GM19023 (cell line): Measurements from ENCODE around the gene NPTX1.

Experiments used
- ATAC-seq: cut with Tn5 transposase; IDR thresholded peaks from one replicate; pipeline ENCODE4 v1.9.1; 2021; ENCODE audit warnings: mild to moderate bottlenecking, moderate library complexity; ENCODE audit not compliant: unreplicated experiment

The NPTX1 gene

DNA sequence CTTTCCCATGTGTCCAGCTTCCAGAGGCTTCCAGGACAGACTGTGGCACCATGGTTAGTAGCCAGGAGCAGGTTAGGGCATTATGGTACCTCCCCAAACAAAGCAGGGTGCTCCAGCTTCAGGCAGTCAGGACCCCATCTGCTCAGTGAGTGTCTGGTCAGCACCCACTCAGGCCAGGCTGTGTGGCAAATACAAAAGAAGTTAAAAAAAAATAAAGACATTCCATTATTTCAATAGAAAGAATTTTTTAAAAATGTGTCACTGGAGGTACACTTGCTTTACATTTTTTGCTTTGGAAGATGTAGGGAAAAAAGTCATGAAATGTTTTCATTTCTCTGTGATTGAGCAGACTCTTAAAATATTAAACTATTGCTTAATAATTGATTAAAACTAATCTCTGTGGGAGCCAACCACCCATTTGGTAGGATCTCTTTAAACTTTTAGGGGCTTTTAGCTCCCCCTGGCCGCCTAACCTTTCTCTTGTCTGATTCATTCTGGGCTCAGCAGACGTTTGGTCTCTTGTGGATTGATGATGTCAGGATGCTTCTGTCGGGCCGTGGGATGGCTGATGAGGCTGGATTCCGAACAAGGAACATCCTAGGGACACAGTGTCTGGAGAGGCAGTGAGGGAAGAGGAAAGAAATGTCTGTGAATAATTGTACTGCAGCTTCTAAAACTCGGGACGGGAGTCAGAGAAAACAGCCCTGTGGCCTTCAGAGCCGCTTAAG lies 28.4 kb upstream of the NPTX1 start:
- no peak for ATAC-seq

GRCh38 chr17:80503921-80504320 lies 27.5 kb upstream of the NPTX1 start:
- ATAC-seq, result no peak

DNA sequence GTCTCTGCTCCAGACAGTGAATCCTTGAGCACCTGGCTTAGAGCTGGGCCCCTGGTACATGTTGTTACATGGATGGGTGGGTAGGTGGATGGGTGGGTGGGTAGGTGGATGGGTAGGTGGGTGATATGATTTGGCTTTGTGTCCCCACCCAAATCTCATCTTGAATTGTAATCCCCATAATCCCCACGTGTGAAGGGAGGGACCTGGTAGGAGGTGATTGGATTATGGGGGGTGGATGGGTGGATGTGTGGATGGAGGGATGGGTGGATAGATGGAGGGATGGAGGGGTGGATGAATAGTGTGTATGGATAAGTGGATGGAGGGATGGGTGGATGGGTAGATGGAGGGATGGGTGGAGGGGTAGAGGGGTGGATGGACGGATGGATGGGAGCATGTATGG lies 26.6 kb upstream of the NPTX1 start:
- no peak for ATAC-seq

- no peak for ATAC-seq
Measured at GRCh38 chr17:80502578-80502877, 26.1 kb upstream of the NPTX1 start.

DNA sequence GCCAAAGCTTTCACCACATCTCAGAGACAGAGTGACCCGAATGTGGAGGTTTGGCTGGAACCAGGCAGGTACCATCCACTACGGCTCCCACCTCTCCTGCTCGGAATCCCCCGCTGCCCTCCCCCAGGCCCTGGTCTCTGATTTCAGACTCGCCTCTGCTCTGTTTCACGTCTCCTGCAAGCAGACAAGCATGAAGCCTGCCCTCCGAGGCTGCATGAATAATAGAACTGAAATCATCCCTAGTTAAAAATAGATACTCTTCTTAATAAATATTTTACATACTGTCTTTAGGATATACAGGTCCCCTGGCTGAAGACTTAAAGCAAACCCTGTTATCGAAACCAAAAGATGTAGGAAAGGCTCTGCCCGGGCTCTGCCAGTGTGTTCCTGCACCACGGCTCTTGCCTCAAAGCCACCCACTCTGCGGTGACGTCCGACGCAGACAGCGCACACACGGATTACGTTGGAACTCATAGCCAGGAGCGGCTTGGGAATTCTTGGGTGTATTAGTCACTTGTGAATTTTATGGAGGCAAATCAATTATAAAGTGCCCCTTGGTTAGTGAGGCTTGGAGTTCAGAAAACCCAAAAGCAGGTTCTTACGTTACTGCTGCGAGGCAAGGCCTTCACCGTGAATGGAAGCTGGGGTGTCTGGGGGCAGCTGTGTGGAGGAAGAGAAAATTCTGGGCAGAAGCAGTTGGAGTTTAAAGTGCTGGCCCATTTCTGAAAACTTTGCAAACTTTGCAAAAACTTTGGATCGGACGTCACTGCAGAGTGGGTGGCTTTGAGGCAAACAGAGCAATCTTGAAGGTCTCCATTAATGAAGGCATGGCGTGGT lies 25.6 kb upstream of the NPTX1 start:
- no peak for ATAC-seq

DNA sequence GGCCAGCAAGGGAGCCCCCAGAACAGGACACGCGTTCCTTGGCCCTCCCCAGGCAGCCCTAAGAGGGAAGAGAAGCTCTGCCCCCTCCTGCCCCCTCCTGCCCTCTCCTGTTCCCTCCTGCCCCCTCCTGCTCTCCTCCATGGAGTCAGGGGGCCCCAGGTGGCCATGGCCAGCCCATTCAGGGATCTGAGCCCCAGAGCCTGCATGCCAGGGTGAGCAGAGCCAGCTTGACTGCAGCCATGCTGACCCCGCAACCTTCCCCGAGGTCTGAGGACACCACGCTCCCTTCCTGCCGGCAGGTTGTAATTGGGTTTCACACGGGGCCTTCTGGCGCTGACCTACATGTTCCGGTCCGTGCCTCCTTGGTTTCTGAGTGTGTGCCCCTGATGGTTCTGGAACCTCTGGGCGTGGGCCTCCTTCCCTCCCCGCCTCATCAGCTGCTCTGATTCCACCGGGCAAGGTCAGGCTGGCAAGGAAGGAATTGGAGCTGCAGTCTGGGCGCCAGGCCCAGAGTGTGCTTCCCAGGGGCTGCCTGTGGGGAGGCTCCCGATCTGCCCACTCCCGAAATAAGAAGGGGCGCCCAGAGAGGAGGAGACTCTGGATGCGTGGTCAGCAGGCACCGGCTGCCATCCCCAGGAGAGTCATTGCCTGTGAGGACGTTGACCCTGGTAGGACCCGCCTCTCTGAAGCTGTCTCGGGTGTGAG lies 23.7 kb upstream of the NPTX1 start:
- ATAC-seq, result no peak

GRCh38 chr17:80499560-80499959 lies 23.2 kb upstream of the NPTX1 start:
- no peak for ATAC-seq

DNA sequence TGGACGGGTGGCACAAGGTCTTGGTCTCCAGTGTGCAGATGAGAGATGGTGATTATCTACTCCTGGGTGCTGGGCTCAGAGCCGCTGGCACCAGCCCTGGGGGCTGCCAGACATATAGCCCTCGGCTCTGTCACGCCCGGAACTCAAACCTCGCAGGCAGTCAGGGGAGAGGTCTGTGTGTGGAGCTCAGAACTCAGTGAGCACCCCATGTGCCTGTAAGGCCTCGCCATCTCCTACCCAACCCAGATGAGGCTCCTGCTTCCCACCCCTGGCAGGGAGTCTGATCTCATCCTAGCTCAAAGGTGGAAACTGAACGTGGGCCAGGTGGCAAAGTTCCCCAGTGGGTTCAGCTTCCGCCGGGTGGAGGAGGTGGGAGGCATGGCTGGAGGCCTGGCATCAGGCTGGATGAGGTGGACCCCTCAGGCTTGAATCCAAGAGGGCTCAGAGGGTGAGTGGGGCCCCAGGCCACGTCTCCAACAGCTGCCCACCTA lies 22.6 kb upstream of the NPTX1 start:
- ATAC-seq, result no peak

DNA sequence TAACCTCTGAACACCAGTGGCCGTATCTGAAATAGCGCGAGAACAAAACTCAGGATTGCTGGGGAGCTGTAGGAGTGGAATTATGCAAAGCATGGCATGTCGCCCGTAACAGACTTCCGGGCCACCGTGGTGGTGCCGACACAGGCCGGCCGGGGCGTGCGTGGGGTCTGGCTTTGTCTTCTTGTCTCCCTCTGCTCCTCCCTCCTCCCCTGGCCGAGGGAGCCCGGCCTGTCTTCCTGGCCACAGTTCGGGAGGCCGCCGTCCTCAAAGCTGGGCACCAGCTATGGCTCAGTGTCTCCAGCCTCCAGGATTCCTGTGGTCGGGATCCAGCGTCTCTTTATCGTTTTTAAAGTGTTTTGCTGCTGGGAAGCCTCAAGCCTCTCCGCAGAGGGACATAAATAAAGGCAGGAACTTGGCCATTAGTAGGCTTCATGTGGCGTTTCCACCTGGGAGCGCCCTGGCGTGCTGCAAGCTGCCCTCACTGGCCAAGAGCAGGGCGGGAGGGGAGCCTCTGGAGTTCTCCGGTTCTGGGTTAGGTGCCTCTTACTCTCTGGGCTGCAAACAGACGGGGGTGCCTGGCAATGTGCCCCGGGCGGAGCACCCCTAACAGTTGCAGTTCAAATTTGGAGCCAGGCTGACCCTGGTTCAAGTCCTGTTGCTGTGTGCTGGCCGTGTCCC lies 22.0 kb upstream of the NPTX1 start:
- ATAC-seq, result no peak

GRCh38 chr17:80497726-80498241 lies 21.4 kb upstream of the NPTX1 start:
- no peak for ATAC-seq

DNA sequence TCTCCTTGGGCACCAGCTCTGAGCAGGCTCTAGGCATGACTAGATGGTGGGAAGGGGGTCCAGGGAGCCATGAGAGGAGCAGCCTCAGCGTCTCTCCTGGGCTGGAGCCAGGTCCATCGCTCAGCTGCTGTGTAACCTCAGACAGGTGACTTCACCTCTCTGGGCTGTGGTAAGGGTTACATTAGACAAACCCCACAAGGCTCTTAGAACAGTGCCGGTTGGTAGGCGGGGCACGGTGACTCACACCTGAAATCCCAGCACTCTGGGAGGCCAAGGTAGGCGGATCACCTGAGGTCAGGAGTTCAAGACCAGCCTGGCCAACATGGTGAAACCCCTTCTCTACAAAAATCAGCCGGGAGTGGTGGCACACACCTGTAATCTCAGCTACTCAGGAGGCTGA lies 18.1 kb upstream of the NPTX1 start:
- no peak for ATAC-seq

DNA sequence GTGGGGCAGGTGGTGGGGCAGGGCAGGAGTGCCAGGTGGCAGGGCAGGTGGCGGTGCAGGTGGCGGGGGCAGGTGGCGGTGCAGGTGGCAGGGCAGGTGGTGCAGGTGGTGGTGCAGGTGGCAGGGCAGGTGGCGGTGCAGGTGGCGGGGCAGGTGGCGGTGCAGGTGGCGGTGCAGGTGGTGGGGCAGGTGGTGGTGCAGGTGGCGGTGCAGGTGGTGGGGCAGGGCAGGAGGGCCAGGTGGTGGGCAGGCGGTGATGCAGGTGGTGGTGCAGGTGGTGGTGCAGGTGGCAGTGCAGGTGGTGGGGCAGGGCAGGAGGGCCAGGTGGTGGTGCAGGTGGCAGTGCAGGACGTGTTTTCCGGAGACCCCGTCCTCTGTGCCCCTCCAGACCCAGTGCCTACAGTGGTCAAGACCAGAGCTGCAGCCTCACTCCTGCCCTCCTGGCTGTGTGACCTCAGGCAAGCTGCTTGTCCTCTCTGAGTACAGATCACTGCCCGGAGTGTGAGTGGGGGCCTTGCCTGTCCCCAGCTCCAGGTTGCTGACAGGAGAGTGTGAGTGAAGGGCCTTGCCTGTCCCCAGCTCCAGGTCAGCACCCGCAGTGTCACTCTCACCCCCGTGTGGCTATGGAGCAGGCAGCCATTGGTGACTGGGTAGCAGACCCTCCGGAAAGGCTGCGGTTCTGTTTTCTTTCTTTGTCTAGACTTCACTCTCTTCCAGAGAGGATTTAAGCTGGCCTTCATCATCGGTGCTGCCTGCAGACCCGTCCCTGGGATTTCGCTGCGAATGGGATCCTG lies 16.1 kb upstream of the NPTX1 start:
- no peak for ATAC-seq

DNA sequence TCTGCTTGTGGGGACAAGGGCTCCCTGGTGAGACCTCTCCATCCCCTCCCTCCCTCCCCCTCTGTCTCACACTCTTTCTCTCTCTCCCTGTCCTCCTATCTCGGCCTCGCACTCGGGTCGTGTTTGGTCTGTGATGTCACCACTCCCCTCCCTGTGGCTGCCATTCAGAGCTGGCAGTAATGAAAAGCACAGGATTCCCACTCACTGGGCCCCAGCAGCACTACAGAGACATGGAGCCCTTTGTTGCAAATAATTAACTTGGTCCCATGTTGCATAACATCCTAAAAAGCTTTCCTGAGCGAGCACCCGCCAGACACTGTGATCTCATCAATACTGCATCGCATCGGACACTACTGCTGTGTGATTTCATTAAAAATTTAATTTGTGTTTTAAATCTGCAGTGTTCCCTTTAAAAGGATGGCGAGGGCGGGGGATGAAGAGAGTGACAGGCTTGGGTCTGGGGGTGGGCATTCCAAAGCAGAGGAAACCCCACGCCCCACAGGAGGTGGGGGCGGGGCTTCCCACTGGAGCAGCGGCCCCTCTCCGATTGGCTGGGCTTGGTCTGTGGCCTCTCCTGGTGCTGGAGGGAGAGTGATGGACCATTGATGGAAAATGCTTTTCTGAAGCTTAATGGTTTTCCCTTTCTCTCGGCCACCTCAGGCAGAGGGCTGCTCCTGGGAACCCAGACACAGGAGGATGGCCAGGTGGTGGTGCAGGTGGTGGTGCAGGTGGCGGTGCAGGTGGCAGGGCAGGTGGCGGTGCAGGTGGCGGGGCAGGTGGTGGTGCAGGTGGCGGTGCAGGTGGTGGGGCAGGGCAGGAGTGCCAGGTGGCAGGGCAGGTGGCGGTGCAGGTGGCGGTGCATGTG lies 15.3 kb upstream of the NPTX1 start:
- ATAC-seq, result no peak

DNA sequence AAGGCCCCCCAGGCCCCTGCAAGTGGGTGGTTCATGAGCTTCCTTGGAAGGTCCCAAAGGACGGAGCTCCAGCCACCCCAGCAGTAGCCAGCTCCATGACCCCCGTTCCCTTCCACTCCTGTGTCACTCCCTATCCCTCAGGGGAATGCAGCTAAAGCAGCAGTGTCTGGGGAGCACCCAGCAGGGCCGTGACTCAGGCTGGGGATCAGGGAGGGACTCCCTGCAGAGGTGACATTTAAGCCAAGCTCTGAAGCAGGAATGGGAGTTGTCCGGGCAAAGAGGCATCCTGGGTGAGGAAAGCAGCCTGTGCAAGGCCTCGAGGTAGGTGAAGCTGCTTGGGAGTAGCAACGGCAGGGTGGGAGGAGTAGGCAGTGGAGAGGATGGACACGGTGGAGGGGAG lies 11.1 kb upstream of the NPTX1 start:
- ATAC-seq, result no peak

- ATAC-seq, result no peak
Measured at GRCh38 chr17:80486692-80487091, 10.3 kb upstream of the NPTX1 start.

GRCh38 chr17:80485846-80486245 lies 9.4 kb upstream of the NPTX1 start:
- no peak for ATAC-seq

GRCh38 chr17:80482555-80483308 lies 6.3 kb upstream of the NPTX1 start:
- no peak for ATAC-seq

DNA sequence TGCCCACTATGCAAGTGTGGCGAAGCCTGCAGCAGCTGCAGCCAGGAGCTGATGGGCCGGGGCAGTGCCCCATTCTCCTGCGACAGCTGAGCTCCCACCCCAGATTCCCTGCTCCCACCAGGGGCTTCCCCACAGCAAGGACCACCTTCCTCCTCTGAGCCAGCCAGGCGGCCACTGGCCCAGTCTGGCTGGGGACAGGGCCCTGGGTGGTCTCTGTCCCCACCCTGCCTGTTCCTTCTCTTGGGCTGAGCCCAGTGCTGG lies 5.6 kb upstream of the NPTX1 start:
- ATAC-seq, result no peak
